ENCODE measurements around the gene TK2.
"Not testable (repeated sequence)": the region's sequence is repeated elsewhere in the genome, so short reads cannot be mapped to it uniquely, and the experiment has no call there.

The TK2 gene

GRCh38 chr16:66469947-66470546 is 79.9 kb downstream of the TK2 start:
- Mint-ChIP-seq H3K36me3 (ENCODE audit: low read depth) (no peaks in the 10 kb centered on the region), H3K4me1 (peaks cover 25% of the 10 kb centered on the region), H3K4me3 (no peak overlapping the region), H3K27ac (peak overlapping the region; percentile 3 to 61 (median 19)), H3K27me3 (ENCODE audit: low read depth) (peaks cover 25% of the 10 kb centered on the region), H3K9me3 (no peaks in the 10 kb centered on the region)
- TF ChIP-seq CTCF (IDR thresholded peaks at IDR 0.05; ENCODE audit: unreplicated experiment in 3 of 3), result no peak

GRCh38 chr16:66469291-66469946 is 80.5 kb downstream of the TK2 start:
- Mint-ChIP-seq H3K9me3 (peaks cover 3% of the 10 kb centered on the region), H3K4me1 (peaks cover 19% of the 10 kb centered on the region), H3K36me3 (ENCODE audit: low read depth) (no peaks in the 10 kb centered on the region), H3K27me3 (ENCODE audit: low read depth) (peaks cover 25% of the 10 kb centered on the region), H3K27ac (no peak overlapping the region), H3K4me3 (no peak overlapping the region)
- no peak for TF ChIP-seq CTCF (IDR thresholded peaks at IDR 0.05; ENCODE audit: unreplicated experiment in 3 of 3)

GRCh38 chr16:66468321-66468965 is 81.5 kb downstream of the TK2 start:
- peaks cover 4% of the 10 kb centered on the region for H3K9me3 Mint-ChIP-seq
- H3K27me3 Mint-ChIP-seq (ENCODE audit: low read depth), result peaks cover 25% of the 10 kb centered on the region
- no peaks in the 10 kb centered on the region for H3K36me3 Mint-ChIP-seq (ENCODE audit: low read depth)
- no peak overlapping the region for H3K4me3 Mint-ChIP-seq
- H3K27ac Mint-ChIP-seq, result no peak overlapping the region
- TF ChIP-seq CTCF (IDR thresholded peaks at IDR 0.05; ENCODE audit: unreplicated experiment in 3 of 3), result no peak
- H3K4me1 Mint-ChIP-seq, result peaks cover 14% of the 10 kb centered on the region

- H3K27ac Mint-ChIP-seq, result no peak overlapping the region
- H3K9me3 Mint-ChIP-seq, result peaks cover 7% of the 10 kb centered on the region
- H3K27me3 Mint-ChIP-seq (ENCODE audit: low read depth), result peaks cover 32% of the 10 kb centered on the region
- H3K36me3 Mint-ChIP-seq (ENCODE audit: low read depth), result no peaks in the 10 kb centered on the region
- H3K4me1 Mint-ChIP-seq, result peaks cover 14% of the 10 kb centered on the region
- no peak overlapping the region for H3K4me3 Mint-ChIP-seq
- no peak for TF ChIP-seq CTCF (IDR thresholded peaks at IDR 0.05; ENCODE audit: unreplicated experiment in 3 of 3)
These were observed 82.3 kb downstream of the TK2 start for GRCh38 chr16:66467611-66468010.

- Mint-ChIP-seq H3K27me3 (ENCODE audit: low read depth) (peaks cover 29% of the 10 kb centered on the region), H3K4me1 (peaks cover 10% of the 10 kb centered on the region)
These were observed 83.3 kb downstream of the TK2 start for GRCh38 chr16:66466636-66467035.

GRCh38 chr16:66465946-66466345 is 84.0 kb downstream of the TK2 start:
- H3K9me3 Mint-ChIP-seq; H3K27ac Mint-ChIP-seq; H3K4me3 Mint-ChIP-seq; H3K36me3 Mint-ChIP-seq (ENCODE audit: low read depth): not testable (repeated sequence)
- peaks cover 10% of the 10 kb centered on the region for H3K4me1 Mint-ChIP-seq
- H3K27me3 Mint-ChIP-seq (ENCODE audit: low read depth), result peaks cover 34% of the 10 kb centered on the region

More at GRCh38 chr16:66466636-66467035, 83.3 kb downstream of the TK2 start:
- not testable (repeated sequence) for H3K27ac Mint-ChIP-seq; H3K36me3 Mint-ChIP-seq (ENCODE audit: low read depth); H3K4me3 Mint-ChIP-seq; H3K9me3 Mint-ChIP-seq
